Astrocyte (in vitro differentiated cells and primary cell): ENCODE data around the gene NPTX2. TPM values are rescaled to one million over a fixed set of nuclear protein-coding genes. Genes with fewer than 3 reads are reported as not detected.

ENCODE experiments used
- DNase-seq: peaks from one replicate; pipeline ENCODE4 v3.0.0-alpha.2; 2010; ENCODE audit warnings: low read depth
- FAIRE-seq: peaks from 2 replicates; lab custom pipeline; 2011; peaks lifted over from hg19 to GRCh38; lab: Jason Lieb, UNC
- H2AFZ ChIP-seq: 2 replicates; pipeline ENCODE4 v1.6.0; 2012; ENCODE audit warnings: low read depth, low read length, inconsistent platforms
- H3K27ac ChIP-seq: 2 replicates; pipeline ENCODE4 v1.5.1; 2011; ENCODE audit warnings: low read depth, low read length, inconsistent platforms
- H3K27me3 ChIP-seq: 2 replicates; pipeline ENCODE4 v1.6.0; 2011; ENCODE audit warnings: low read length, inconsistent platforms; ENCODE audit not compliant: insufficient read depth
- H3K36me3 ChIP-seq: 2 replicates; pipeline ENCODE4 v1.5.1; 2011; ENCODE audit warnings: low read length, inconsistent platforms; ENCODE audit not compliant: insufficient read depth
- H3K4me1 ChIP-seq: 2 replicates; pipeline ENCODE4 v1.5.1; 2011; ENCODE audit warnings: low read length, inconsistent platforms; ENCODE audit not compliant: insufficient read depth
- H3K4me2 ChIP-seq: 2 replicates; pipeline ENCODE4 v1.6.0; 2012; ENCODE audit warnings: low read length, inconsistent platforms
- H3K4me3 ChIP-seq: 2 replicates; pipeline ENCODE4 v1.5.1; 2011; ENCODE audit warnings: low read depth, mild to moderate bottlenecking, low read length, inconsistent platforms; ENCODE audit not compliant: insufficient read depth
- H3K79me2 ChIP-seq: 2 replicates; pipeline ENCODE4 v1.6.0; 2012; ENCODE audit warnings: mild to moderate bottlenecking, low read length, inconsistent platforms; ENCODE audit not compliant: insufficient read depth
- H3K9ac ChIP-seq: 2 replicates; pipeline ENCODE4 v1.6.0; 2012; ENCODE audit warnings: mild to moderate bottlenecking, low read length, inconsistent platforms
- H3K9me3 ChIP-seq: 2 replicates; pipeline ENCODE4 v1.5.1; 2012; ENCODE audit warnings: low read depth, mild to moderate bottlenecking, low read length, inconsistent platforms; ENCODE audit not compliant: insufficient read depth
- H4K20me1 ChIP-seq: 2 replicates; pipeline ENCODE4 v1.6.0; 2012; ENCODE audit warnings: low read length, inconsistent platforms; ENCODE audit not compliant: insufficient read depth
- H3K27ac Mint-ChIP-seq: one replicate; pipeline ENCODE4 v1.8.0; 2021; ENCODE audit warnings: mild to moderate bottlenecking, mixed read lengths; ENCODE audit not compliant: unreplicated experiment
- H3K27me3 Mint-ChIP-seq: one replicate; pipeline ENCODE4 v1.8.0; 2021; ENCODE audit warnings: low read depth, mixed read lengths; ENCODE audit not compliant: unreplicated experiment
- H3K36me3 Mint-ChIP-seq: one replicate; pipeline ENCODE4 v1.8.0; 2021; ENCODE audit warnings: low read depth, mixed read lengths; ENCODE audit not compliant: unreplicated experiment
- H3K4me1 Mint-ChIP-seq: one replicate; pipeline ENCODE4 v1.8.0; 2021; ENCODE audit warnings: low read depth, mixed read lengths; ENCODE audit not compliant: unreplicated experiment
- H3K4me3 Mint-ChIP-seq: one replicate; pipeline ENCODE4 v1.8.0; 2021; ENCODE audit warnings: mild to moderate bottlenecking, moderate library complexity, mixed read lengths; ENCODE audit not compliant: unreplicated experiment
- H3K9me3 Mint-ChIP-seq: one replicate; pipeline ENCODE4 v1.8.0; 2021; ENCODE audit warnings: mild to moderate bottlenecking, mixed read lengths; ENCODE audit not compliant: unreplicated experiment
- CTCF ChIP-seq: IDR thresholded peaks from 2 replicates; pipeline ENCODE4 v1.5.1; 2011; ENCODE audit warnings: low read depth, mild to moderate bottlenecking, inconsistent platforms, low read length, moderate library complexity; ENCODE audit not compliant: insufficient read depth
- EZH2 ChIP-seq: IDR thresholded peaks from 2 replicates; pipeline ENCODE4 v1.6.1; 2012; ENCODE audit warnings: mild to moderate bottlenecking, low read length, inconsistent platforms; ENCODE audit not compliant: insufficient read depth
- total RNA-seq: library from RNA; stranded (reverse); gene quantifications from 2 replicates; pipeline ENCODE4 v1.2.1, GENCODE V29; 2021

Gene NPTX2
- total RNA-seq, 1 donor from 2014 or later: 2.4 TPM

GRCh38 chr7:98626460-98627412 lies 9.7 kb downstream of the NPTX2 start:
- H3K27ac Mint-ChIP-seq: no peak overlapping the region
- Histone ChIP-seq H3K4me2 (no peak overlapping the region), H3K79me2 (no peaks in the 10 kb centered on the region), H2AFZ (no peak overlapping the region), H3K27me3 (peaks cover 5% of the 10 kb centered on the region), H3K36me3 (no peaks in the 10 kb centered on the region), H3K9me3 (no peaks in the 10 kb centered on the region), H3K4me1 (no peaks in the 10 kb centered on the region), H3K9ac (no peak overlapping the region), H4K20me1 (no peaks in the 10 kb centered on the region), H3K27ac (no peak overlapping the region), H3K4me3 (no peak overlapping the region)
- H3K9me3 Mint-ChIP-seq: peaks cover 2% of the 10 kb centered on the region
- no peaks in the 10 kb centered on the region for H3K4me1 Mint-ChIP-seq
- DNase-seq: no peak
- TF ChIP-seq EZH2: no peak
- no peak for TF ChIP-seq CTCF
- no peak for FAIRE-seq
- no peak overlapping the region for H3K4me3 Mint-ChIP-seq
- H3K36me3 Mint-ChIP-seq: no peaks in the 10 kb centered on the region
- peaks cover 53% of the 10 kb centered on the region for H3K27me3 Mint-ChIP-seq

DNA sequence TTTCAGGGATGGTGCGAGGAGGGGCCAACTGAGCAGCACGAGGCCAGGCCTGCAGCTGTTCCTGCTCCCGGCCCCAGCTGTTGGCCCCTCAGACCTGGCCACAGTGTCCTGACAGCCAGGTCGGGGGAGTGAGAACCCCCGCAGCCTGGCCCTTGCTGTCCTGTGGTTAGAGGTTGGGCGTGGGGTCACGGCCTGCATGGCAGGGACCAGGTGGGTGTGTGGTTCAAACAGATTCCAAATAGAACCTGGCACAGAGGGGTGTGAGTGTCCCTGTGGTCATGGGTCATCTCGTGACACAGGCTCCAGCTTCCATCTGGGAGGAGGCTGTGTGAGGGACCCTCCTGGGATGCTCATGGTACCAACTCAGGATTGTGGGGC lies 10.3 kb downstream of the NPTX2 start:
- peaks cover 9% of the 10 kb centered on the region for H3K9me3 Mint-ChIP-seq
- Histone ChIP-seq H3K36me3 (no peaks in the 10 kb centered on the region), H3K4me1 (no peaks in the 10 kb centered on the region), H4K20me1 (no peaks in the 10 kb centered on the region), H3K4me2 (no peak overlapping the region), H2AFZ (no peak overlapping the region), H3K27me3 (peaks cover 5% of the 10 kb centered on the region), H3K9ac (no peak overlapping the region), H3K4me3 (no peak overlapping the region), H3K79me2 (no peaks in the 10 kb centered on the region), H3K27ac (no peak overlapping the region), H3K9me3 (no peaks in the 10 kb centered on the region)
- FAIRE-seq: no peak
- DNase-seq: no peak
- TF ChIP-seq CTCF (no peak), EZH2 (no peak)
- no peak overlapping the region for H3K27ac Mint-ChIP-seq
- H3K4me1 Mint-ChIP-seq: no peaks in the 10 kb centered on the region
- H3K27me3 Mint-ChIP-seq: peaks cover 54% of the 10 kb centered on the region
- H3K36me3 Mint-ChIP-seq: no peaks in the 10 kb centered on the region
- no peak overlapping the region for H3K4me3 Mint-ChIP-seq

- Mint-ChIP-seq H3K4me1 (no peaks in the 10 kb centered on the region), H3K27me3 (peaks cover 45% of the 10 kb centered on the region), H3K36me3 (no peaks in the 10 kb centered on the region), H3K27ac (no peak overlapping the region), H3K9me3 (peaks cover 10% of the 10 kb centered on the region), H3K4me3 (no peak overlapping the region)
- TF ChIP-seq CTCF (no peak), EZH2 (no peak)
- H3K9me3 ChIP-seq: no peaks in the 10 kb centered on the region
- H3K27me3 ChIP-seq: peaks cover 5% of the 10 kb centered on the region
- H4K20me1 ChIP-seq: no peaks in the 10 kb centered on the region
- no peak for DNase-seq
- H3K36me3 ChIP-seq: no peaks in the 10 kb centered on the region
- H3K79me2 ChIP-seq: no peaks in the 10 kb centered on the region
- H3K27ac ChIP-seq: no peak overlapping the region
- H3K4me2 ChIP-seq: no peak overlapping the region
- no peak for FAIRE-seq
- H2AFZ ChIP-seq: no peak overlapping the region
- no peak overlapping the region for H3K4me3 ChIP-seq
- H3K4me1 ChIP-seq: no peaks in the 10 kb centered on the region
- no peak overlapping the region for H3K9ac ChIP-seq
Measured at GRCh38 chr7:98628418-98628817, 11.3 kb downstream of the NPTX2 start.
